HT1080 (cell line): ENCODE measurements around the gene MTUS2. TPM values are rescaled to one million over a fixed set of nuclear protein-coding genes. Genes with fewer than 3 reads are reported as not detected.
"Not testable (repeated sequence)": the region's sequence is repeated elsewhere in the genome, so short reads cannot be mapped to it uniquely, and the experiment has no call there.

ENCODE experiments used
- DNase-seq: peaks from one replicate; pipeline ENCODE4 v3.0.0-alpha.2; 2015; ENCODE audit warnings: low read depth
- total RNA-seq: library from RNA; depleted of rRNA; stranded (reverse); fragments of >200 nt; shearing (Covaris generic); gene quantifications from 2 replicates; pipeline ENCODE4 v1.2.3, GENCODE V29; 2014

MTUS2 gene
- total RNA-seq, 1 experiment from 2014 or later = 0.19 TPM

GRCh38 chr13:28955264-28955966 is 135.3 kb downstream of the MTUS2 start:
- no peak for DNase-seq

- DNase-seq = no peak
These were observed 137.9 kb downstream of the MTUS2 start for GRCh38 chr13:28958018-28958417.

GRCh38 chr13:28958441-28958840 is 138.3 kb downstream of the MTUS2 start:
- DNase-seq = no peak

- no peak for DNase-seq
These were observed 143.9 kb downstream of the MTUS2 start for GRCh38 chr13:28964052-28964451.

GRCh38 chr13:28964803-28965202 is 144.7 kb downstream of the MTUS2 start:
- no peak for DNase-seq

- no peak for DNase-seq
These were observed 147.1 kb downstream of the MTUS2 start for GRCh38 chr13:28967029-28967915.

- DNase-seq = no peak
These were observed 156.1 kb downstream of the MTUS2 start for GRCh38 chr13:28976195-28976594.

- no peak for DNase-seq
These were observed 156.5 kb downstream of the MTUS2 start for GRCh38 chr13:28976636-28977035.

- DNase-seq = no peak
These were observed 158.4 kb downstream of the MTUS2 start for GRCh38 chr13:28978574-28978973.

- DNase-seq = no peak
These were observed 161.4 kb downstream of the MTUS2 start for GRCh38 chr13:28981530-28981929.

GRCh38 chr13:28983641-28984040 is 163.5 kb downstream of the MTUS2 start:
- DNase-seq = no peak

- DNase-seq = no peak
These were observed 164.2 kb downstream of the MTUS2 start for GRCh38 chr13:28984326-28984725.

- DNase-seq = no peak
These were observed 164.7 kb downstream of the MTUS2 start for GRCh38 chr13:28984825-28985224.

- not testable (repeated sequence) for DNase-seq
These were observed 170.2 kb downstream of the MTUS2 start for GRCh38 chr13:28990378-28990777.

GRCh38 chr13:28991764-28992163 is 171.6 kb downstream of the MTUS2 start:
- no peak for DNase-seq

GRCh38 chr13:29000826-29001225 is 180.7 kb downstream of the MTUS2 start:
- DNase-seq = no peak

- no peak for DNase-seq
These were observed 185.1 kb downstream of the MTUS2 start for GRCh38 chr13:29005035-29005762.

- DNase-seq = no peak
These were observed 185.6 kb downstream of the MTUS2 start for GRCh38 chr13:29005763-29006120.

GRCh38 chr13:29006359-29006850 is 186.3 kb downstream of the MTUS2 start:
- no peak for DNase-seq

GRCh38 chr13:29008296-29008695 is 188.2 kb downstream of the MTUS2 start:
- no peak for DNase-seq

GRCh38 chr13:29020314-29020713 is 200.2 kb downstream of the MTUS2 start:
- DNase-seq = no peak

GRCh38 chr13:29021311-29021710 is 201.2 kb downstream of the MTUS2 start:
- DNase-seq = no peak
